ENCODE measurements around the gene REEP3.

The REEP3 gene

GRCh38 chr10:63667596-63668480 lies 146.6 kb downstream of the REEP3 start:
- Histone ChIP-seq H3K4me3 (ENCODE audit: low read depth, low read length, poor library complexity, severe bottlenecking) (no peak overlapping the region), H4K20me1 (ENCODE audit: insufficient read depth, low read length) (no peaks in the 10 kb centered on the region), H3K4me2 (ENCODE audit: low read length) (no peak overlapping the region), H3K9me3 (ENCODE audit: low read length) (no peaks in the 10 kb centered on the region), H3K27ac (ENCODE audit: low read depth, low read length, poor library complexity, severe bottlenecking) (no peak overlapping the region), H3K9me2 (ENCODE audit: low read depth, low read length) (no peaks in the 10 kb centered on the region), H3K27me3 (ENCODE audit: insufficient read depth, low read length) (no peaks in the 10 kb centered on the region), H3K79me2 (ENCODE audit: insufficient read depth, low read length) (no peaks in the 10 kb centered on the region), H2AFZ (ENCODE audit: low read length) (no peak overlapping the region), H3K4me1 (ENCODE audit: insufficient read depth, low read length, severe bottlenecking) (no peaks in the 10 kb centered on the region), H3F3A (ENCODE audit: insufficient read depth, low read length) (no peaks in the 10 kb centered on the region), H3K9ac (ENCODE audit: low read length) (no peak overlapping the region), H3K36me3 (ENCODE audit: insufficient read depth, low read length) (no peaks in the 10 kb centered on the region)
- TF ChIP-seq EZH2 (IDR thresholded peaks at IDR 0.05; ENCODE audit: borderline replicate concordance, low read length) (no peak), CTCF (IDR thresholded peaks at IDR 0.05; ENCODE audit: low read length) (no peak)

GRCh38 chr10:63670291-63670898 lies 149.2 kb downstream of the REEP3 start:
- Histone ChIP-seq H3K4me3 (ENCODE audit: low read depth, low read length, poor library complexity, severe bottlenecking) (no peak overlapping the region), H3K36me3 (ENCODE audit: insufficient read depth, low read length) (no peaks in the 10 kb centered on the region), H3K9me3 (ENCODE audit: low read length) (no peaks in the 10 kb centered on the region), H3F3A (ENCODE audit: insufficient read depth, low read length) (no peaks in the 10 kb centered on the region), H3K4me2 (ENCODE audit: low read length) (no peak overlapping the region), H3K9ac (ENCODE audit: low read length) (no peak overlapping the region), H2AFZ (ENCODE audit: low read length) (no peak overlapping the region), H3K79me2 (ENCODE audit: insufficient read depth, low read length) (no peaks in the 10 kb centered on the region), H3K9me2 (ENCODE audit: low read depth, low read length) (no peaks in the 10 kb centered on the region), H4K20me1 (ENCODE audit: insufficient read depth, low read length) (no peaks in the 10 kb centered on the region), H3K4me1 (ENCODE audit: insufficient read depth, low read length, severe bottlenecking) (no peaks in the 10 kb centered on the region), H3K27ac (ENCODE audit: low read depth, low read length, poor library complexity, severe bottlenecking) (no peak overlapping the region), H3K27me3 (ENCODE audit: insufficient read depth, low read length) (no peaks in the 10 kb centered on the region)
- TF ChIP-seq EZH2 (IDR thresholded peaks at IDR 0.05; ENCODE audit: borderline replicate concordance, low read length) = no peak
- no peak for TF ChIP-seq CTCF (IDR thresholded peaks at IDR 0.05; ENCODE audit: low read length)

GRCh38 chr10:63671317-63671937 lies 150.2 kb downstream of the REEP3 start:
- Histone ChIP-seq H3K9me2 (ENCODE audit: low read depth, low read length) (no peaks in the 10 kb centered on the region), H3K4me1 (ENCODE audit: insufficient read depth, low read length, severe bottlenecking) (no peaks in the 10 kb centered on the region), H4K20me1 (ENCODE audit: insufficient read depth, low read length) (no peaks in the 10 kb centered on the region), H3K9ac (ENCODE audit: low read length) (no peak overlapping the region), H3K4me3 (ENCODE audit: low read depth, low read length, poor library complexity, severe bottlenecking) (no peak overlapping the region), H3K9me3 (ENCODE audit: low read length) (no peaks in the 10 kb centered on the region), H3K79me2 (ENCODE audit: insufficient read depth, low read length) (no peaks in the 10 kb centered on the region), H2AFZ (ENCODE audit: low read length) (no peak overlapping the region), H3K27ac (ENCODE audit: low read depth, low read length, poor library complexity, severe bottlenecking) (no peak overlapping the region), H3F3A (ENCODE audit: insufficient read depth, low read length) (no peaks in the 10 kb centered on the region), H3K4me2 (ENCODE audit: low read length) (no peak overlapping the region), H3K27me3 (ENCODE audit: insufficient read depth, low read length) (no peaks in the 10 kb centered on the region), H3K36me3 (ENCODE audit: insufficient read depth, low read length) (no peaks in the 10 kb centered on the region)
- TF ChIP-seq CTCF (IDR thresholded peaks at IDR 0.05; ENCODE audit: low read length) (no peak), EZH2 (IDR thresholded peaks at IDR 0.05; ENCODE audit: borderline replicate concordance, low read length) (no peak)
